HCT116 (cell line): ENCODE data around the gene RAB4B.

Experiments
- CBX3 ChIP-seq: IDR thresholded peaks from 2 replicates; pipeline ENCODE4 v1.6.1; 2012; ENCODE audit warnings: low read depth
- CEBPB ChIP-seq: IDR thresholded peaks from 2 replicates; pipeline ENCODE4 v1.6.1; 2012; ENCODE audit warnings: low read depth
- EGR1 ChIP-seq: IDR thresholded peaks from 2 replicates; pipeline ENCODE4 v1.6.1; 2012; ENCODE audit warnings: low read depth
- EZH2 ChIP-seq: fragments of 200-600 bp; sonication (generic); IDR thresholded peaks from 2 replicates; pipeline ENCODE4 v1.6.1; 2017; ENCODE audit warnings: antibody characterized with exemption, mixed run types
- EZH2phosphoT487 ChIP-seq: fragments of 200-600 bp; IDR thresholded peaks from 2 replicates; pipeline ENCODE4 v1.6.1; 2018; ENCODE audit warnings: antibody characterized with exemption, borderline replicate concordance
- FOSL1 ChIP-seq: IDR thresholded peaks from 2 replicates; pipeline ENCODE4 v1.6.1; 2012; ENCODE audit warnings: low read depth
- JUND ChIP-seq: IDR thresholded peaks from 2 replicates; pipeline ENCODE4 v1.6.1; 2012
- POLR2AphosphoS5 ChIP-seq: IDR thresholded peaks from 2 replicates; pipeline ENCODE4 v1.6.1; 2011; ENCODE audit warnings: mild to moderate bottlenecking, low read depth, low read length, moderate library complexity
- RAD21 ChIP-seq: IDR thresholded peaks from 2 replicates; pipeline ENCODE4 v1.6.1; 2012; ENCODE audit warnings: low read depth, mild to moderate bottlenecking
- TCF7L2 ChIP-seq: IDR thresholded peaks from 2 replicates; pipeline ENCODE4 v1.7.0; 2011; ENCODE audit warnings: borderline replicate concordance, inconsistent platforms; ENCODE audit not compliant: insufficient read depth, insufficient read length; ENCODE audit errors: extremely low read depth
- ZNF274 ChIP-seq: fragments of 200-500 bp; sonication (Bioruptor generic); IDR thresholded peaks from 2 replicates; pipeline ENCODE4 v1.6.1; 2014; ENCODE audit warnings: mild to moderate bottlenecking, low read depth, low read length, inconsistent platforms
- TF ChIP-seq, protein P1 (sequence below): IDR thresholded peaks from 2 replicates; pipeline ENCODE4 v1.6.1; 2012
- TF ChIP-seq, protein P2 (sequence below), 3 experiments: fragments of 200-600 bp in 1 of 3; sonication (generic) in 1 of 3; IDR thresholded peaks in 2 of 3; conservative IDR thresholded peaks in 1 of 3; 2 replicates each; pipeline ENCODE4 v1.5.1; 2012 to 2017; ENCODE audit warnings: low read depth in 2 of 3, low read length in 2 of 3, antibody characterized with exemption in 1 of 3, borderline replicate concordance in 1 of 3, control low read depth in 1 of 3, mild to moderate bottlenecking in 1 of 3, mixed read lengths in 1 of 3, mixed run types in 1 of 3, moderate library complexity in 1 of 3; ENCODE audit not compliant: insufficient read depth in 1 of 3
- TF ChIP-seq, protein P3 (sequence below): IDR thresholded peaks from 2 replicates; pipeline ENCODE4 v1.6.1; 2012

DNA sequence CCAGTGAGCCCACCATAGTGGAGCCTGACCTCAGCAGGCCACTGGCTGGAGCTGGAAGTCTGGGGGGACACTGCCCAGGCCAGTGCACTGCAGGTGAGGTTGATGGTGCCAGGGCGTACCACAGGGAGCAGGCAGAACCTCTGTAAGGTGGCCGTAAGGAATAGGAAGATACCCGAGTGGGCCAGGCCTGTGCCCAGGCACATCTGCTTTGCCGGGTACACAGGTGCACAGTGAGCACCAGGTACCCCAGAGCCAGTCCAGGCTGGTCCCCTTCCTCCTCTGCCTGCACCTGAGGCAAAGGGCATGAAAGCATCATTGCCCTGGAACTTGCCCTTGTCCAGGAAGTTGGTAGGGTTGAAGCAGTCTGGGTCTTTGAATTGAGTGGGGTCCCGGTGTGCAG, 30.4 kb downstream of the RAB4B start:
- TF ChIP-seq, protein P1, sequence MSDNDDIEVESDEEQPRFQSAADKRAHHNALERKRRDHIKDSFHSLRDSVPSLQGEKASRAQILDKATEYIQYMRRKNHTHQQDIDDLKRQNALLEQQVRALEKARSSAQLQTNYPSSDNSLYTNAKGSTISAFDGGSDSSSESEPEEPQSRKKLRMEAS: no peak
- TF ChIP-seq, protein P2, sequence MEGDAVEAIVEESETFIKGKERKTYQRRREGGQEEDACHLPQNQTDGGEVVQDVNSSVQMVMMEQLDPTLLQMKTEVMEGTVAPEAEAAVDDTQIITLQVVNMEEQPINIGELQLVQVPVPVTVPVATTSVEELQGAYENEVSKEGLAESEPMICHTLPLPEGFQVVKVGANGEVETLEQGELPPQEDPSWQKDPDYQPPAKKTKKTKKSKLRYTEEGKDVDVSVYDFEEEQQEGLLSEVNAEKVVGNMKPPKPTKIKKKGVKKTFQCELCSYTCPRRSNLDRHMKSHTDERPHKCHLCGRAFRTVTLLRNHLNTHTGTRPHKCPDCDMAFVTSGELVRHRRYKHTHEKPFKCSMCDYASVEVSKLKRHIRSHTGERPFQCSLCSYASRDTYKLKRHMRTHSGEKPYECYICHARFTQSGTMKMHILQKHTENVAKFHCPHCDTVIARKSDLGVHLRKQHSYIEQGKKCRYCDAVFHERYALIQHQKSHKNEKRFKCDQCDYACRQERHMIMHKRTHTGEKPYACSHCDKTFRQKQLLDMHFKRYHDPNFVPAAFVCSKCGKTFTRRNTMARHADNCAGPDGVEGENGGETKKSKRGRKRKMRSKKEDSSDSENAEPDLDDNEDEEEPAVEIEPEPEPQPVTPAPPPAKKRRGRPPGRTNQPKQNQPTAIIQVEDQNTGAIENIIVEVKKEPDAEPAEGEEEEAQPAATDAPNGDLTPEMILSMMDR (IDR thresholded peaks at IDR 0.05 in 2 of 3, conservative IDR thresholded peaks at IDR 0.05 in 1 of 3; ENCODE audit: borderline replicate concordance in 1 of 3, insufficient read depth in 1 of 3, low read depth in 2 of 3, low read length in 2 of 3): no peak
- TF ChIP-seq EGR1: no peak
- TF ChIP-seq EZH2phosphoT487: no peak
- no peak for TF ChIP-seq JUND
- TF ChIP-seq POLR2AphosphoS5: no peak
- no peak for TF ChIP-seq CEBPB
- TF ChIP-seq, protein P3, sequence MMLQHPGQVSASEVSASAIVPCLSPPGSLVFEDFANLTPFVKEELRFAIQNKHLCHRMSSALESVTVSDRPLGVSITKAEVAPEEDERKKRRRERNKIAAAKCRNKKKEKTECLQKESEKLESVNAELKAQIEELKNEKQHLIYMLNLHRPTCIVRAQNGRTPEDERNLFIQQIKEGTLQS: no peak
- TF ChIP-seq CBX3: no peak
- no peak for TF ChIP-seq RAD21
- no peak for TF ChIP-seq EZH2
- no peak for TF ChIP-seq FOSL1
- no peak for TF ChIP-seq ZNF274
- TF ChIP-seq TCF7L2: no peak
